Lung microvascular endothelial cell (primary cell): ENCODE results near the gene JPT2. TPM values are rescaled to one million over a fixed set of nuclear protein-coding genes. Genes with fewer than 3 reads are reported as not detected.
A peak's percentile ranks its signal among the peaks of the same experiment; 100 is the strongest.

Experiments used
- DNase-seq, 2 donors: peaks; one replicate each; pipeline versions ENCODE4 v3.0.0 to v3.0.0-alpha.2; 2010; ENCODE audit warnings: low read depth in 2 of 2
- total RNA-seq: library from RNA; depleted of rRNA; stranded (reverse); fragments of >200 nt; gene quantifications from 2 replicates; pipeline ENCODE4 v1.2.1, GENCODE V29; 2014

The JPT2 gene
- total RNA-seq, 1 donor from 2014 or later, result 48.4 TPM

- peak in 1 of 2 donors; percentile 55 for DNase-seq
Observed at GRCh38 chr16:1674751-1675664, 3.1 kb upstream of the JPT2 start.

DNA sequence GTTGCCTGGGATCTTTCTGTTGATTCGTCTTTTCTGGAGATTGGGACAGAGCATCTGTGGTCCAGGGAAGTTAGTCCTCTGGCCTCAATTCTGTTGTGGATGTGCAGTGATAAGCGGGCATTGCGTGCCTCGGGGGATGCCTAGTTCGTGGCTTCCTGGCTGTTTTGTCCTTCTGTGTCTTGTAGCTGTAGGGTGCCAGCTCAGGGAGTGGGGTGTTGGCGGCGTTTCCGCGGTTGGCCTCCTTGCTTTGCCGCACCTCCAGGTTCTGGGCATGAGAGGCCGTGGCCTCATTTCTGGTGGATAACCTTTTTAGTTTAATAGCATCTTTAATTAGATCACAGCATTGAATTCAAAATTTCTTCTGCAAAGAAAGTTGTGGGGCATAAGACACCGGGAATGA lies 1.4 kb upstream of the JPT2 start:
- no peak for DNase-seq

GRCh38 chr16:1677339-1677738 lies 740 bp upstream of the JPT2 start:
- DNase-seq, result no peak

- peak; percentile 47 to 65 for DNase-seq
Observed at GRCh38 chr16:1678500-1679098, 520 bp downstream of the JPT2 start.

DNA sequence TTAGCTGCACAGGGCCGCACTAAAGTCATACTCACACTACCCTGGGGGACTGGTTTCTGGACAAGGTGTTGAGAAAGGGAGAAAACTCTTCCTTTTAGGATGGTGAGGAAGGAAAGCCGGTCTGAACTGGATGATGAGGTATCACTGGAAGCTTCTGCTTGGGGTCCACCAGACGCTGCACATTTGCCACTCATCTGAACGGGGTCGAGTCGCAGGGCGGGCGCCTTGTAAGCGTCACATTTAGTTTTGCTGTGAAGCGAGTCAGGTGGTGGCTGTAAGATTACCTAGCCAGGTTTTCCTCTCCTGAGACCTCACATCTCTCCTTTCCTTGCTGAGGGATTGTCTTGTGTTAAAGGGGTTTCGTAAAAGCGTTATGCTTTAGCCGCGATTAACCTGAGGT lies 2.3 kb downstream of the JPT2 start:
- no peak for DNase-seq

DNA sequence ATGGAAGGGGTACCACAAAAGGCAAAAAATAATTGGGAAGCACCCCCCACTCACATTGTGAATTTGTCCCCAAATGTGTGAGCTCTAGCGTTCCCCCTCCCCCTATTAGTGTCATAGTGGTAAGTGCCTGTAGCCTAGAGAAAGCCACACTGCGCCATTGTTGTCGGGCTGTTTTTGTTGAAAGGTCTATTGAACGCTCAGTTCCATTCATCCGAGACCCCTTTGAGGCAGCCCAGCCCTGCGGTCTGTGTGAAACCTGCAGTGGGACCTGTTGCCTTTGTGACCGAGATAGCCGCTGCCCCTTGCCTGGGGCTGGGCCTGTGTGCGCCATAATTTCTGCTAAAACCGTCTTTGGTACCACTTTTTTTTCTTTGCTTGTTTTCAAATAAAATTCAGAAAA lies 3.0 kb downstream of the JPT2 start:
- no peak for DNase-seq

GRCh38 chr16:1687427-1688316 lies 9.6 kb downstream of the JPT2 start:
- no peak for DNase-seq

GRCh38 chr16:1688807-1689560 lies 10.9 kb downstream of the JPT2 start:
- DNase-seq, result peak; percentile 37 to 84

DNA sequence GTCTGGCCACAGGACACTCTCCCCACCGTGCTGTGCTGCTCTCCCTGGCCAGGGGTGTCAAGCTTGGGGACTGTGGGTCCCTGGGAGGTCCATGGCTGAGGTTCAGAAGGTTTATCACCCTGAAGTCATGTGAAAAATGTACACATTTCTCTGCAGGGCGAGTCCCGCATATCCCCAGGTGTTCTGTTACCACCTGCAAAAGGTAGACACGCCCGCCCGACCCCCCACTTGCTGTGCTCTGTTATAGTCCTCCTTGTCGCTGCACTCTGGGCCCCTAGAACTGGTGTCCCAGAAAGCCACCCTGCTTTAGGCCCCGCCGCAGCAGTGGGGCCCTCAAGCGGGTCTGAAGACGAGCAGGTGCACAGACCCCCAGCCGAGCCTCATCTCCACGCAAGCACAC lies 11.8 kb downstream of the JPT2 start:
- no peak for DNase-seq

- no peak for DNase-seq
Observed at GRCh38 chr16:1690810-1691209, 12.7 kb downstream of the JPT2 start.

DNA sequence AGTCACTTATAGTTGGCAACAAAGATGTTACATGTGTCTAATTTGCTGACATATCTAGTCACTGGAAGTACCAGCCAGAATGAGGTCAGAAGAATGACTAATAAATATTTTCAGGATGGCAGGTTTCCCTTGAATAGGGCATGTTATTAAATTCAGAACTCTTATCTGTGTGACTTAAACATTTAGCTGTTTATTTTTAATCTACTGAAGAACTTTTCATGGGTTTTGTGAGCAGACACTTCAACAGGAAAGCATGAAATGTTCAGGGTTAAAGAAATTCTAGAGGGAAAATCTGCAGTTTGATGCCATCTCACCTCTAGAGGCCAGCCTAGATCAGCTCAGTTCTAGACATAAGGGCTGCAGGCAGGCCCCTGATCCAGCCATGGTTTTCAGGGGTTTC lies 13.2 kb downstream of the JPT2 start:
- peak in 1 of 2 donors; percentile 32 for DNase-seq

- DNase-seq, result peak in 1 of 2 donors; percentile 68
Observed at GRCh38 chr16:1691956-1692355, 13.9 kb downstream of the JPT2 start.

GRCh38 chr16:1696863-1697262 lies 18.8 kb downstream of the JPT2 start:
- no peak for DNase-seq

DNA sequence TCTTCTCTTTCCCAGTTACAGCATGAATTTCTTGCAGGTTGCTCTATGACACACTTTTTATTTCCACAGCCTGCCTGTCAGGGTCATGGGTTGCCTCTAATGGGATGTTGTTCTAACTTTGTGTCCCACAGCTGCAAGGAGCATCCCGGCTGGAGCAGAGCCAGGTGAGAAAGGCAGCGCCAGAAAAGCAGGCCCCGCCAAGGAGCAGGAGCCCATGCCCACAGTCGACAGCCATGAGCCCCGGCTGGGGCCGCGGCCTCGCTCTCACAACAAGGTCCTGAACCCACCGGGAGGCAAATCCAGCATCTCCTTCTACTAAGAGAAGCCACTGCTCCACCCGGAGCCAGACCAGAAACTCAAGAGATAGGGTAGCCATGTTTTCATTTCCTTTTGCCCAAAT lies 20.6 kb downstream of the JPT2 start:
- no peak for DNase-seq

DNA sequence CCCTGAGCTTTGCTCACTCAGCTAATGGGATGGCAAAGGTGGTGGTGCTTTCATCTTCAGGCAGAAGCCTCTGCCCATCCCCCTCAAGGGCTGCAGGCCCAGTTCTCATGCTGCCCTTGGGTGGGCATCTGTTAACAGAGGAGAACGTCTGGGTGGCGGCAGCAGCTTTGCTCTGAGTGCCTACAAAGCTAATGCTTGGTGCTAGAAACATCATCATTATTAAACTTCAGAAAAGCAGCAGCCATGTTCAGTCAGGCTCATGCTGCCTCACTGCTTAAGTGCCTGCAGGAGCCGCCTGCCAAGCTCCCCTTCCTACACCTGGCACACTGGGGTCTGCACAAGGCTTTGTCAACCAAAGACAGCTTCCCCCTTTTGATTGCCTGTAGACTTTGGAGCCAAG lies 22.2 kb downstream of the JPT2 start:
- DNase-seq, result no peak

DNA sequence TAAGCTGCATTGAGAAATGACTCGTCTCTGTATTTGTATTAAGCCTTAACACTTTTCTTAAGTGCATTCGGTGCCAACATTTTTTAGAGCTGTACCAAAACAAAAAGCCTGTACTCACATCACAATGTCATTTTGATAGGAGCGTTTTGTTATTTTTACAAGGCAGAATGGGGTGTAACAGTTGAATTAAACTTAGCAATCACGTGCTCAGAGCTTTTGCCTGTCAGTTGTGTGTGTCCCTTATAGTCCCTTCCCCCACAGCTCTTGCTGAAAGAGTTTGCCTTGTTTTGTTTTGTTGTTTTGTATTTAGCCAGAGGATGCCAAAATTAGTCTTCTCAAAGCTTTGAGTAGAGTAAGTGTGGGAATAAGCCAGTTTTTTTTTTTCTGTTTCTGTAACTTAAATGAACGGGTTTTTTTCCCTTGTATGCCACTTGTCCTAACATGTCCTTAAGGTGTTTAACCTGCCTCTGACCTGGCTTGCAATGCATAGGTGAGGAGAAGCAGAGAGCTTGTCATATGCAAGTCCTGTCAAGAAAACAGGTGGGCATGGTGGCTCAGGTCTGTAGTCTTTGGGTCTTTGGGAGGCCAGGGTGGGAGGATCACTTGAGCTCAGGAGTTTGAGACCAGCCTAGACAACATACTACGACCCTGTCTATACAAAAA lies 23.3 kb downstream of the JPT2 start:
- DNase-seq, result no peak

- peak in 1 of 2 donors; percentile 17 for DNase-seq
Observed at GRCh38 chr16:1705324-1705687, 27.2 kb downstream of the JPT2 start.

DNA sequence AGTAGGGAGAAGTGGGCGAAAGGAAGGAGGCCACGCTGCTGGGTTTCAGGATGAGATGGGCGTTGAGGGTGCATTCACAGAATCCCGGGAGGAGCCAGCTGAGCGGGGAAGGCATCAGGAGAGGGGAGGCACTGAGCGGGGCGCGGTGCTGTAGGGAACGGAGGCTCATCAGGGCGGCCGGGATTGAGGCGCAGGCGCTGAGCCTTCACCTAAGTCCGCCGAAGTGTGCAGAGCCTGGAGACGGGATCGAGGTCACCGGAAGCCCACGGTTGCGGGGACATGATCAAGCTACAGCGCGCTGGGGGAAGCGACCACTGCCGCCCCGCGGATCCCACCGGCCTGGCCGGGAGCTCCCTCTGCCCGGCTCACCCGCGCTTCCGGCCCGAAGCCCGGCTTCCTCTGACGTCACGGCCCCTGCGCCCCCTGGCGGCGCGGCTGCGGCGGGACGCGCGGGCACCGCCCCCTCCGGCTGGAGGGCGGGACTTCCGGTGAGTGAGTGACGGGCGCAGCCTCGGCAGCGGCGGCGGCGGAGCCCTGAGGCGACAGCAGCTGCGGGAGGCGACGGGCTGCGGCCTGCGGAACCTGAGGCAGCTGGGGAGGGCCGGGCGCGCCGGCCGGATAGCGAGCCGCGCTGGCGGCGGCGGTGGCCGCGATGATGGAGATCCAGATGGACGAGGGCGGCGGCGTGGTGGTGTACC lies 27.8 kb downstream of the JPT2 start, which contains the start of gene MAPK8IP3:
TSS of gene MAPK8IP3 (plus strand) at position 508 of the 698 bp plus-strand sequence. CDS start at position 653, 145 bp downstream.
- DNase-seq, result peak; percentile 92 to 94

GRCh38 chr16:1706386-1707192 lies 28.5 kb downstream of the JPT2 start:
- DNase-seq, result peak; percentile 37 to 45
